Measurements from ENCODE around the gene EML5. TPM values are rescaled to one million over a fixed set of nuclear protein-coding genes. Genes with fewer than 3 reads are reported as not detected.

The EML5 gene
- polyA plus RNA-seq, 3 donors = not detected

DNA sequence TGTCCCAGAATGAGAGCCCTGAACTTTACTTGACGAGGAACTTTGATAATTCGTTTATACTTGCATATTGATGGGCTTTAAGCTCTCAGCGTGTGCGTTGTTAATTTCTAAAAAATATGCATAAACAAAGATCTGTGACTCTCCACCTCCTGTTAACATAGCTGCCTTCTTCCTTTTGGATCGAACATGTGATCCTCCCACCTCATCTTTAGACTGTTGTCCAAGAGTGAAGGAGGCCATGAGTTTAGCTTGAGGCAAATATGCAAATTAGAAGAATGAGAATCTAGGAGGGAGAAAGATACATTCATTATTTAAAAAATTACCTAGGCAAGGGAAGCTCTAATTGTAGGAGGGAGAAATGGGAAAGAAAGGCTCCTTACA is 32.3 kb upstream of the EML5 start:
- Mint-ChIP-seq H3K4me3 (peak overlapping the region; percentile 74 to 98), H3K9me3 (no peaks in the 10 kb centered on the region), H3K36me3 (no peaks in the 10 kb centered on the region), H3K4me1 (peaks cover 24% of the 10 kb centered on the region), H3K27ac (peak overlapping the region in 5 of 7 donors; percentile 61 to 99 (median 81)), H3K27me3 (ENCODE audit: low read depth in 3 of 3) (peaks cover 1 to 5% (median 4%) of the 10 kb centered on the region in 3 donors)
- DNase-seq = no peak
- no CpG with 5 or more reads among the region's 5 CpGs for WGBS (ENCODE audit: insufficient coverage)
- H3K79me2 ChIP-seq (ENCODE audit: insufficient read depth, low read length) = no peaks in the 10 kb centered on the region
- H3K4me2 ChIP-seq (replicated peaks; ENCODE audit: extremely low read depth, low read length, poor library complexity, severe bottlenecking) = peak overlapping the region; percentile 95
- peak overlapping the region in 1 of 2 donors; percentile 85 for H3K27ac ChIP-seq (ENCODE audit: low read depth in 1 of 2, low read length in 2 of 2)
- no peaks in the 10 kb centered on the region for H4K20me1 ChIP-seq (ENCODE audit: insufficient read depth, low read length)
- H3K4me3 ChIP-seq (replicated peaks in 1 of 3; ENCODE audit: low read depth in 2 of 3, low read length in 3 of 3) = peak overlapping the region; percentile 68 to 82 (median 81)
- H3K9ac ChIP-seq (ENCODE audit: insufficient read depth, low read length, poor library complexity, severe bottlenecking) = peak overlapping the region; percentile 73
- no peaks in the 10 kb centered on the region for H3K36me3 ChIP-seq (replicated peaks in 1 of 2; ENCODE audit: control insufficient read depth in 1 of 2, insufficient read depth in 2 of 2, low read length in 2 of 2)
- H2AFZ ChIP-seq (ENCODE audit: insufficient read depth, low read depth, low read length, poor library complexity, severe bottlenecking) = peak overlapping the region; percentile 98
- TF ChIP-seq, protein P1, sequence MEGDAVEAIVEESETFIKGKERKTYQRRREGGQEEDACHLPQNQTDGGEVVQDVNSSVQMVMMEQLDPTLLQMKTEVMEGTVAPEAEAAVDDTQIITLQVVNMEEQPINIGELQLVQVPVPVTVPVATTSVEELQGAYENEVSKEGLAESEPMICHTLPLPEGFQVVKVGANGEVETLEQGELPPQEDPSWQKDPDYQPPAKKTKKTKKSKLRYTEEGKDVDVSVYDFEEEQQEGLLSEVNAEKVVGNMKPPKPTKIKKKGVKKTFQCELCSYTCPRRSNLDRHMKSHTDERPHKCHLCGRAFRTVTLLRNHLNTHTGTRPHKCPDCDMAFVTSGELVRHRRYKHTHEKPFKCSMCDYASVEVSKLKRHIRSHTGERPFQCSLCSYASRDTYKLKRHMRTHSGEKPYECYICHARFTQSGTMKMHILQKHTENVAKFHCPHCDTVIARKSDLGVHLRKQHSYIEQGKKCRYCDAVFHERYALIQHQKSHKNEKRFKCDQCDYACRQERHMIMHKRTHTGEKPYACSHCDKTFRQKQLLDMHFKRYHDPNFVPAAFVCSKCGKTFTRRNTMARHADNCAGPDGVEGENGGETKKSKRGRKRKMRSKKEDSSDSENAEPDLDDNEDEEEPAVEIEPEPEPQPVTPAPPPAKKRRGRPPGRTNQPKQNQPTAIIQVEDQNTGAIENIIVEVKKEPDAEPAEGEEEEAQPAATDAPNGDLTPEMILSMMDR (IDR thresholded peaks at IDR 0.05) = no peak
- no peaks in the 10 kb centered on the region for H3K9me3 ChIP-seq (replicated peaks in 1 of 2; ENCODE audit: control insufficient read depth in 1 of 2, insufficient read depth in 1 of 2, low read length in 2 of 2)
- H3K4me1 ChIP-seq (ENCODE audit: control insufficient read depth in 1 of 2, insufficient read depth in 2 of 2, low read length in 2 of 2) = peaks cover 23 to 25% of the 10 kb centered on the region in 2 donors
- intact Hi-C loops (cut with micrococcal nuclease) = no loop called here
- no peaks in the 10 kb centered on the region for H3K27me3 ChIP-seq (ENCODE audit: control insufficient read depth in 2 of 2, insufficient read depth in 2 of 2, low read length in 2 of 2)

DNA sequence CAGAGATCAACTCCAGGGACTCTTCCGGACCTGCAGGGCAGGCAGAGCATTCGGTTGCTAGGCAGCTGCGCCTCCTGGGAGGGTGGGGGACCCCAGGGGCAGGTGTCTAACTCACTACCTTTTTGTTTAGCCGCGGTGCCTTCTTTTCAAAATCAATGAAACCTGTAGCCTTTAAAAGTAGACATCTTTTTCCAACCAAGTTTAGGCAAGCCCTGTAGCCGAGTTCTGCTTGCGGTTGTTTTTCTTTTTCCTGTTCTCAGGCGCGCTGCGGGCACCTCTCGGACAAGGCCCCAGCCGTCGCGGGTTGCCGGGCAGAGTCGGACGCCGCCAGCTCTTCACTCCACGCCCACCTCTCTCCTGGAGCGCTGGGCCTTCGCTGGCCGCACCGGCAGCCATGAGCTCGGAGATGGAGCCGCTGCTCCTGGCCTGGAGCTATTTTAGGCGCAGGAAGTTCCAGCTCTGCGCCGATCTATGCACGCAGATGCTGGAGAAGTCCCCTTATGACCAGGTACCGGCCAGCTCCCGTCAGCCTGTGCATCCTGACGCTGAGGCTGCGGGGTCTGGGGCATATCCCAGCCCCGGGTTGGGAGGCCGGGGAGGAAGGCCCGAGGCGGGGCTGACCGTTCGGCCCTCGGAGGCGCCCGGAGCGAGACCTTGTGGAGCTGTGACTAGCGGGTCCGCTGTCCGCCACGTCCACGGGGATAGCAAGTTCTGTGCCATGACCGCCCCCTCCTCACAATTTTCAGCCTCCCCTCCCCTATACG is 31.7 kb upstream of the EML5 start, which contains the start of gene TTC8:
TSS of gene TTC8 (plus strand) at position 338 of the 764 bp plus-strand sequence. CDS start at position 395, 57 bp downstream.
- peaks cover 18% of the 10 kb centered on the region for H3K4me1 Mint-ChIP-seq
- Histone ChIP-seq H3K27me3 (ENCODE audit: control insufficient read depth in 2 of 2, insufficient read depth in 2 of 2, low read length in 2 of 2) (no peaks in the 10 kb centered on the region), H3K9ac (ENCODE audit: insufficient read depth, low read length, poor library complexity, severe bottlenecking) (peak within 1 kb of the TSS; percentile 73), H3K9me3 (replicated peaks in 1 of 2; ENCODE audit: control insufficient read depth in 1 of 2, insufficient read depth in 1 of 2, low read length in 2 of 2) (no peaks in the 10 kb centered on the region), H3K36me3 (replicated peaks in 1 of 2; ENCODE audit: control insufficient read depth in 1 of 2, insufficient read depth in 2 of 2, low read length in 2 of 2) (no peaks in the 10 kb centered on the region), H2AFZ (ENCODE audit: insufficient read depth, low read depth, low read length, poor library complexity, severe bottlenecking) (peak within 1 kb of the TSS; percentile 98), H3K4me2 (replicated peaks; ENCODE audit: extremely low read depth, low read length, poor library complexity, severe bottlenecking) (peak within 1 kb of the TSS; percentile 95), H4K20me1 (ENCODE audit: insufficient read depth, low read length) (no peaks in the 10 kb centered on the region), H3K27ac (ENCODE audit: low read depth in 1 of 2, low read length in 2 of 2) (peak within 1 kb of the TSS; percentile 34 to 85), H3K4me1 (ENCODE audit: control insufficient read depth in 1 of 2, insufficient read depth in 2 of 2, low read length in 2 of 2) (peaks cover 17 to 19% of the 10 kb centered on the region in 2 donors), H3K79me2 (ENCODE audit: insufficient read depth, low read length) (no peaks in the 10 kb centered on the region), H3K4me3 (replicated peaks in 1 of 3; ENCODE audit: low read depth in 2 of 3, low read length in 3 of 3) (peak within 1 kb of the TSS; percentile 68 to 82 (median 81))
- H3K27ac Mint-ChIP-seq = peak within 1 kb of the TSS; percentile 96 to 99 (median 99)
- intact Hi-C loops (cut with micrococcal nuclease) = no loop called here
- peak; percentile 78 to 84 (median 82) for DNase-seq
- WGBS (ENCODE audit: insufficient coverage) = under 1% methylated on average over 47 of the region's 50 CpGs
- H3K27me3 Mint-ChIP-seq (ENCODE audit: low read depth in 3 of 3) = peaks cover 1 to 11% (median 6%) of the 10 kb centered on the region in 3 donors
- no peaks in the 10 kb centered on the region for H3K9me3 Mint-ChIP-seq
- H3K36me3 Mint-ChIP-seq = no peaks in the 10 kb centered on the region
- peak within 1 kb of the TSS; percentile 74 to 98 for H3K4me3 Mint-ChIP-seq
- TF ChIP-seq, protein P1 (IDR thresholded peaks at IDR 0.05) = no peak
